GM23338 (cell line): ENCODE measurements around the gene ZNF865.

Experiments used
- JUNB ChIP-seq: IDR thresholded peaks from one replicate; pipeline ENCODE4 v1.6.1; 2016; ENCODE audit warnings: antibody characterized with exemption; ENCODE audit not compliant: unreplicated experiment
- POLR2AphosphoS5 ChIP-seq: IDR thresholded peaks from 2 replicates; pipeline ENCODE4 v1.6.1; 2016; ENCODE audit warnings: antibody characterized with exemption, low read depth
- STAT1 ChIP-seq: IDR thresholded peaks from one replicate; pipeline ENCODE4 v1.6.1; 2016; ENCODE audit warnings: antibody characterized with exemption; ENCODE audit not compliant: unreplicated experiment
- TF ChIP-seq, protein P1 (sequence below), 2 experiments: fragments of 200-600 bp in 1 of 2; sonication (generic) in 1 of 2; conservative IDR thresholded peaks; 2 replicates each; pipeline versions ENCODE4 v1.5.1 to v1.6.1; 2016 to 2017; ENCODE audit warnings: antibody characterized with exemption in 2 of 2, low read depth in 2 of 2, mild to moderate bottlenecking in 2 of 2, moderate library complexity in 1 of 2

DNA sequence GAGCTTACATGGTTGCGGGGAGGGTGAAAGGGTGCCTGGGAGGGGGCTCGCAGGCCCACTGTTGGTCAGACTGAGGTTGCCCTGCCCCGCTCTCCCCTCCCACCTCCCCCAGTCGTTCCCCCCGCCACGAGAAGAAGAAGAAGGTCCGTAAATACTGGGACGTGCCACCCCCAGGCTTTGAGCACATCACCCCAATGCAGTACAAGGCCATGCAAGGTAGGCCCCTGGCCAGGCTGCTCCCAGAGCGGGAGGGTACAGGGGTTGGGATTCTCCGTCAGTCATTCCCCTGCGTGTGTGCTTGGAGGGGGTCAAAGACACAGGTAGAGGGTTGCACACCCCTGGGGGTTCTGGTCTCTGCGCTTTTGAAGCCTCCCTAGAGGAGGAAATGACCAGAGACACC, 55.0 kb downstream of the ZNF865 start:
- TF ChIP-seq POLR2AphosphoS5: no peak
- no peak for TF ChIP-seq STAT1
- TF ChIP-seq, protein P1, sequence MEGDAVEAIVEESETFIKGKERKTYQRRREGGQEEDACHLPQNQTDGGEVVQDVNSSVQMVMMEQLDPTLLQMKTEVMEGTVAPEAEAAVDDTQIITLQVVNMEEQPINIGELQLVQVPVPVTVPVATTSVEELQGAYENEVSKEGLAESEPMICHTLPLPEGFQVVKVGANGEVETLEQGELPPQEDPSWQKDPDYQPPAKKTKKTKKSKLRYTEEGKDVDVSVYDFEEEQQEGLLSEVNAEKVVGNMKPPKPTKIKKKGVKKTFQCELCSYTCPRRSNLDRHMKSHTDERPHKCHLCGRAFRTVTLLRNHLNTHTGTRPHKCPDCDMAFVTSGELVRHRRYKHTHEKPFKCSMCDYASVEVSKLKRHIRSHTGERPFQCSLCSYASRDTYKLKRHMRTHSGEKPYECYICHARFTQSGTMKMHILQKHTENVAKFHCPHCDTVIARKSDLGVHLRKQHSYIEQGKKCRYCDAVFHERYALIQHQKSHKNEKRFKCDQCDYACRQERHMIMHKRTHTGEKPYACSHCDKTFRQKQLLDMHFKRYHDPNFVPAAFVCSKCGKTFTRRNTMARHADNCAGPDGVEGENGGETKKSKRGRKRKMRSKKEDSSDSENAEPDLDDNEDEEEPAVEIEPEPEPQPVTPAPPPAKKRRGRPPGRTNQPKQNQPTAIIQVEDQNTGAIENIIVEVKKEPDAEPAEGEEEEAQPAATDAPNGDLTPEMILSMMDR (conservative IDR thresholded peaks at IDR 0.05; ENCODE audit: low read depth in 2 of 2): no peak
- no peak for TF ChIP-seq JUNB
